Measurements from ENCODE around the gene RPL11. TPM values are rescaled to one million over a fixed set of nuclear protein-coding genes. Genes with fewer than 3 reads are reported as not detected.
"Not testable (repeated sequence)": the region's sequence is repeated elsewhere in the genome, so short reads cannot be mapped to it uniquely, and the experiment has no call there.

The RPL11 gene
- total RNA-seq, 1 donor from 2014 or later: 843 TPM

GRCh38 chr1:23646091-23646490 is 45.5 kb upstream of the RPL11 start:
- DNase-seq (ENCODE audit: extremely low spot score, unreplicated experiment): no peak
- Mint-ChIP-seq H3K36me3 (ENCODE audit: unreplicated experiment) (no peaks in the 10 kb centered on the region), H3K9me3 (ENCODE audit: unreplicated experiment) (no peaks in the 10 kb centered on the region), H3K4me1 (ENCODE audit: unreplicated experiment) (peaks cover 20% of the 10 kb centered on the region), H3K27ac (ENCODE audit: unreplicated experiment) (no peak overlapping the region), H3K4me3 (ENCODE audit: unreplicated experiment) (no peak overlapping the region), H3K27me3 (ENCODE audit: unreplicated experiment) (peaks cover 23% of the 10 kb centered on the region)
- TF ChIP-seq, protein P1, sequence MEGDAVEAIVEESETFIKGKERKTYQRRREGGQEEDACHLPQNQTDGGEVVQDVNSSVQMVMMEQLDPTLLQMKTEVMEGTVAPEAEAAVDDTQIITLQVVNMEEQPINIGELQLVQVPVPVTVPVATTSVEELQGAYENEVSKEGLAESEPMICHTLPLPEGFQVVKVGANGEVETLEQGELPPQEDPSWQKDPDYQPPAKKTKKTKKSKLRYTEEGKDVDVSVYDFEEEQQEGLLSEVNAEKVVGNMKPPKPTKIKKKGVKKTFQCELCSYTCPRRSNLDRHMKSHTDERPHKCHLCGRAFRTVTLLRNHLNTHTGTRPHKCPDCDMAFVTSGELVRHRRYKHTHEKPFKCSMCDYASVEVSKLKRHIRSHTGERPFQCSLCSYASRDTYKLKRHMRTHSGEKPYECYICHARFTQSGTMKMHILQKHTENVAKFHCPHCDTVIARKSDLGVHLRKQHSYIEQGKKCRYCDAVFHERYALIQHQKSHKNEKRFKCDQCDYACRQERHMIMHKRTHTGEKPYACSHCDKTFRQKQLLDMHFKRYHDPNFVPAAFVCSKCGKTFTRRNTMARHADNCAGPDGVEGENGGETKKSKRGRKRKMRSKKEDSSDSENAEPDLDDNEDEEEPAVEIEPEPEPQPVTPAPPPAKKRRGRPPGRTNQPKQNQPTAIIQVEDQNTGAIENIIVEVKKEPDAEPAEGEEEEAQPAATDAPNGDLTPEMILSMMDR (IDR thresholded peaks at IDR 0.05): no peak

- peaks cover 28% of the 10 kb centered on the region for H3K27me3 Mint-ChIP-seq (ENCODE audit: unreplicated experiment)
- no peaks in the 10 kb centered on the region for H3K36me3 Mint-ChIP-seq (ENCODE audit: unreplicated experiment)
- H3K4me1 Mint-ChIP-seq (ENCODE audit: unreplicated experiment): peaks cover 24% of the 10 kb centered on the region
- no peak overlapping the region for H3K27ac Mint-ChIP-seq (ENCODE audit: unreplicated experiment)
- DNase-seq (ENCODE audit: extremely low spot score, unreplicated experiment): no peak
- TF ChIP-seq, protein P1 (IDR thresholded peaks at IDR 0.05): no peak
- no peaks in the 10 kb centered on the region for H3K9me3 Mint-ChIP-seq (ENCODE audit: unreplicated experiment)
- no peak overlapping the region for H3K4me3 Mint-ChIP-seq (ENCODE audit: unreplicated experiment)
These were observed 45.1 kb upstream of the RPL11 start for GRCh38 chr1:23646541-23646940.

DNA sequence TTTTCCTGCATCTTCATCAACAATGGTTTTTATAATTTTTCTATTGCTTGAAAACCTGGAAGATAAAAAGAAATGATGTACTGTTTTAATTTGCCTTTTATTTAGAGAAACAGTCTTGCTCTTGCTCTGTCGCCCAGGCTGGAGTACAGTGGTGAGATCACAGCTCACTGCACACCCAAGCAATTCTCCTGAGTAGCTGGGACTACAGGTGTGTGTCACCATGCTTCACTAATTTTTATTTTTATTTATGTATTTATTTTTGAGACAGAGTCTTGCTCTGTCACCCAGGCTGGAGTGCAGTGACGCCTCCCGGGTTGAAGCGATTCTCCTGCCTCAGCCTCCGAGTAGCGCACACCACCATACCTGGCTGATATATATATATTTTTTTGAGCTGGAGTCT is 43.0 kb upstream of the RPL11 start:
- TF ChIP-seq, protein P1 (IDR thresholded peaks at IDR 0.05): no peak
- no peak overlapping the region for H3K27ac Mint-ChIP-seq (ENCODE audit: unreplicated experiment)
- peaks cover 28% of the 10 kb centered on the region for H3K27me3 Mint-ChIP-seq (ENCODE audit: unreplicated experiment)
- no peaks in the 10 kb centered on the region for H3K36me3 Mint-ChIP-seq (ENCODE audit: unreplicated experiment)
- no peaks in the 10 kb centered on the region for H3K9me3 Mint-ChIP-seq (ENCODE audit: unreplicated experiment)
- DNase-seq (ENCODE audit: extremely low spot score, unreplicated experiment): no peak
- peaks cover 24% of the 10 kb centered on the region for H3K4me1 Mint-ChIP-seq (ENCODE audit: unreplicated experiment)
- H3K4me3 Mint-ChIP-seq (ENCODE audit: unreplicated experiment): no peak overlapping the region

DNA sequence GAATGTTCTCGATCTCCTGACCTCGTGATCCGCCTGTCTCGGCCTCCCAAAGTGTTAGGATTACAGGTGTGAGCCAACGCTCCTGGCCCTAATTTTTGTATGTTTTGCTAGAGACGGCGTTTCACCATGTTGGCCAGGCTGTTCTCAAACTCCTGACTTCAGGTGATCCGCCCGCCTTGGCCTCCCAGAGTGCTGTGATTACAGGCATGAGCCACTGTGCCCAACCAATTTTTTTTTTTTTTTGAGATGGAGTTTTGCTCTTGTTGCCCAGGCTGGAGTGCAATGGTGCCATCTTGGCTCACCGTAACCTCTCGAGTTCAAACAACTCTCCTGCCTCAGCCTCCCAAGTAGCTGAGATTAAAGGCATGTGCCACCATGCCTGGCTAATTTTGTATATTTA is 42.4 kb upstream of the RPL11 start:
- not testable (repeated sequence) for H3K36me3 Mint-ChIP-seq (ENCODE audit: unreplicated experiment); H3K9me3 Mint-ChIP-seq (ENCODE audit: unreplicated experiment); H3K27ac Mint-ChIP-seq (ENCODE audit: unreplicated experiment); H3K4me3 Mint-ChIP-seq (ENCODE audit: unreplicated experiment); DNase-seq (ENCODE audit: extremely low spot score, unreplicated experiment)
- H3K4me1 Mint-ChIP-seq (ENCODE audit: unreplicated experiment): peaks cover 18% of the 10 kb centered on the region
- peaks cover 33% of the 10 kb centered on the region for H3K27me3 Mint-ChIP-seq (ENCODE audit: unreplicated experiment)

GRCh38 chr1:23650344-23650990 is 41.1 kb upstream of the RPL11 start:
- Mint-ChIP-seq H3K4me3 (ENCODE audit: unreplicated experiment) (no peak overlapping the region), H3K9me3 (ENCODE audit: unreplicated experiment) (no peaks in the 10 kb centered on the region), H3K27ac (ENCODE audit: unreplicated experiment) (no peak overlapping the region), H3K36me3 (ENCODE audit: unreplicated experiment) (no peaks in the 10 kb centered on the region), H3K27me3 (ENCODE audit: unreplicated experiment) (peaks cover 33% of the 10 kb centered on the region), H3K4me1 (ENCODE audit: unreplicated experiment) (peaks cover 10% of the 10 kb centered on the region)
- no peak for DNase-seq (ENCODE audit: extremely low spot score, unreplicated experiment)
- TF ChIP-seq, protein P1 (IDR thresholded peaks at IDR 0.05): no peak

All from osteocyte (in vitro differentiated cells).